Thyroid gland (tissue), 4 donors: Measurements from ENCODE around the gene SEC23IP. TPM values are rescaled to one million over a fixed set of nuclear protein-coding genes. Genes with fewer than 3 reads are reported as not detected.

Source experiments
- DNase-seq, 2 donors: peaks; one replicate each; pipeline ENCODE4 v3.0.0-alpha.2; 2019
- H3K27ac ChIP-seq, 3 donors: fragments of 200-600 bp; sonication (generic); 1 replicate in 2 of 3; 2 replicates in 1 of 3; pipeline ENCODE4 v1.5.1; 2016 to 2019; ENCODE audit warnings: mild to moderate bottlenecking in 1 of 3, moderate library complexity in 1 of 3
- H3K27me3 ChIP-seq: fragments of 200-600 bp; sonication (generic); one replicate; pipeline ENCODE4 v1.5.1; 2019
- H3K36me3 ChIP-seq, 2 donors: fragments of 200-600 bp; sonication (generic); one replicate each; pipeline ENCODE4 v1.5.1; 2016 to 2019
- H3K4me1 ChIP-seq, 2 donors: fragments of 200-600 bp; sonication (generic); one replicate each; pipeline ENCODE4 v1.5.1; 2017 to 2019
- H3K4me3 ChIP-seq, 3 donors: fragments of 200-600 bp; sonication (generic); replicated peaks in 1 of 3; 1 replicate in 2 of 3; 2 replicates in 1 of 3; pipeline ENCODE4 v1.5.1; 2016; ENCODE audit warnings: mild to moderate bottlenecking in 1 of 3
- H3K9me3 ChIP-seq: fragments of 200-600 bp; sonication (generic); one replicate; pipeline ENCODE4 v1.5.1; 2017
- POLR2A ChIP-seq, 2 donors: fragments of 450-650 bp; IDR thresholded peaks; one replicate each; pipeline ENCODE4 v1.6.1; 2017; ENCODE audit warnings: antibody characterized with exemption in 2 of 2, mild to moderate bottlenecking in 2 of 2, moderate library complexity in 1 of 2
- WGBS, 2 donors: methylation state at CpG; one replicate each; pipeline ENCODE4 v1.1.5; 2017; 5-methylcytosine and 5-hydroxymethylcytosine counted together
- intact Hi-C: fragments of 100-400 bp; cut with DNase I; formaldehyde crosslinking; loops from one replicate; pipeline ENCODE4 v1.15.1; 2023
- total RNA-seq, 4 donors: library from RNA; depleted of rRNA; stranded (reverse); fragments of >200 nt; gene quantifications; one replicate each; pipeline ENCODE4 v1.2.3, GENCODE V29; 2016
- TF ChIP-seq, protein P1 (sequence below), 6 experiments: fragments of 200-600 bp in 3 of 6; fragments of 450-650 bp in 3 of 6; sonication (generic) in 3 of 6; IDR thresholded peaks; one replicate each; pipeline ENCODE4 v1.5.1; 2016 to 2019; ENCODE audit warnings: antibody characterized with exemption in 6 of 6, mild to moderate bottlenecking in 2 of 6, inconsistent platforms in 1 of 6, moderate library complexity in 1 of 6

The SEC23IP gene
- total RNA-seq, 4 donors from 2014 or later, result 16.0 to 34.0 (median 32.7) TPM

DNA sequence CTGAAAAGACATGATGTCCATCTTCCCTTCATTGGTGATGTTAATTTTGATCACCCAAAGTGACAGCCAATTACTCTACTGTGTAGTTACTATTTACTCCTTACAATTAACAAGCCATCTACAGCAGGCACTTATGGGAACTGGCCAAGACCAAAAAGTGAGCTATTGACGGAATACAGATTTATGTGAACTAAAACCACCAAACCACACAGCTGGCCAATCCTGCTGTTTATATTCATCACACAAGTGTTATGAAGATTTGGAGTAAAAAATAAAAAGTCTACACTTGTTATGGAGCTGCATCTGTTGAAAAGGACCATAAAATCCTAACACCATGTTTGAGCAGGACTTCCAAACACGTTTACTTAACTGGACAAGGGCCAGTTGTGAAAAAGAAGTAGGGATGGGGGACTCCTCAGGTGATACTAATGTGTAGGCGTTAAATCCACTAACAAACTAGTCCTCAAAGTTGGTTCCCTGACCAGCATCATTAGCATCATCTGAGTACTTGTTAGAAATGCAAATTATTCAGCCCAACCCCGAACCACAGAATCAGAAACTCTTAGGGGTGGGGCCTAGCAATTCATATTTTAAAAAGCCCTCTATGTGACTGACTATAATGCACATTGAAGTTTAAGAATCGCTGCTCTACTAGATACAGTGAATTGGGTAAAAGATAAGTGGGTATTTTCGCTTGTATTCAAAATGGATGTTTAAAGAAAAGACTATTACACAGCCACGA lies 31.5 kb upstream of the SEC23IP start:
- 78 to 82% methylated on average over 7 of the region's 7 CpGs for WGBS, 2 donors
- DNase-seq, result no peak
- intact Hi-C loops, result loop anchor here (10.0 kb wide), 1 partner anchor 256 kb away; no protein-coding TSS in a partner anchor
- no peaks in the 10 kb centered on the region for H3K27me3 ChIP-seq
- H3K4me3 ChIP-seq, result no peak overlapping the region
- H3K4me1 ChIP-seq, result peaks cover 0 to 6% of the 10 kb centered on the region in 2 donors
- no peak overlapping the region for H3K27ac ChIP-seq
- no peaks in the 10 kb centered on the region for H3K9me3 ChIP-seq
- no peaks in the 10 kb centered on the region for H3K36me3 ChIP-seq
- TF ChIP-seq, protein P1, sequence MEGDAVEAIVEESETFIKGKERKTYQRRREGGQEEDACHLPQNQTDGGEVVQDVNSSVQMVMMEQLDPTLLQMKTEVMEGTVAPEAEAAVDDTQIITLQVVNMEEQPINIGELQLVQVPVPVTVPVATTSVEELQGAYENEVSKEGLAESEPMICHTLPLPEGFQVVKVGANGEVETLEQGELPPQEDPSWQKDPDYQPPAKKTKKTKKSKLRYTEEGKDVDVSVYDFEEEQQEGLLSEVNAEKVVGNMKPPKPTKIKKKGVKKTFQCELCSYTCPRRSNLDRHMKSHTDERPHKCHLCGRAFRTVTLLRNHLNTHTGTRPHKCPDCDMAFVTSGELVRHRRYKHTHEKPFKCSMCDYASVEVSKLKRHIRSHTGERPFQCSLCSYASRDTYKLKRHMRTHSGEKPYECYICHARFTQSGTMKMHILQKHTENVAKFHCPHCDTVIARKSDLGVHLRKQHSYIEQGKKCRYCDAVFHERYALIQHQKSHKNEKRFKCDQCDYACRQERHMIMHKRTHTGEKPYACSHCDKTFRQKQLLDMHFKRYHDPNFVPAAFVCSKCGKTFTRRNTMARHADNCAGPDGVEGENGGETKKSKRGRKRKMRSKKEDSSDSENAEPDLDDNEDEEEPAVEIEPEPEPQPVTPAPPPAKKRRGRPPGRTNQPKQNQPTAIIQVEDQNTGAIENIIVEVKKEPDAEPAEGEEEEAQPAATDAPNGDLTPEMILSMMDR (IDR thresholded peaks at IDR 0.05), result no peak
- TF ChIP-seq POLR2A (IDR thresholded peaks at IDR 0.05), result no peak

DNA sequence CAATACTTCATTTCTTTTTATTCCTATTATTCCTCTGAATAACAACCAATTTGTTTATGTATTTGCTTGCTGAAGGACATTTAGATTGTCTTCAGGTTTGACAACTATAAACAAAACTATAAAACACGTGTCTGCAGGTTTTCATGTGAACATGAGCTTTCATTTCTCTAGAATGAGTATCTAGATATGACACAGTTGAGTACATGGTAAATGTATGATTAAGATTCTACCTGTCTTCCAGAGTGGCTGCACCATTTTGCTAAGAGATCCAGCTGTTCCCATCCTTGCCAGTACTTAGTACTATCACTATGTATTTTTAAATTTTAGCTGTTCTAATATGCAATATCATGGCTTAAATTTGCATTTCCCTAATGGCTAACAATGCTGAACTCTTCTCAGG lies 30.0 kb upstream of the SEC23IP start:
- no peak overlapping the region for H3K4me3 ChIP-seq
- no peaks in the 10 kb centered on the region for H3K9me3 ChIP-seq
- WGBS, 2 donors, result 75 to 78% methylated on average over 1 of the region's 1 CpG
- H3K4me1 ChIP-seq, result peaks cover 0 to 6% of the 10 kb centered on the region in 2 donors
- intact Hi-C loops, result loop anchor here (10.0 kb wide), 1 partner anchor 258 kb away; no protein-coding TSS in a partner anchor
- H3K36me3 ChIP-seq, result no peaks in the 10 kb centered on the region
- H3K27ac ChIP-seq, result no peak overlapping the region
- DNase-seq, result no peak
- TF ChIP-seq, protein P1 (IDR thresholded peaks at IDR 0.05), result no peak
- no peak for TF ChIP-seq POLR2A (IDR thresholded peaks at IDR 0.05)
- no peaks in the 10 kb centered on the region for H3K27me3 ChIP-seq

DNA sequence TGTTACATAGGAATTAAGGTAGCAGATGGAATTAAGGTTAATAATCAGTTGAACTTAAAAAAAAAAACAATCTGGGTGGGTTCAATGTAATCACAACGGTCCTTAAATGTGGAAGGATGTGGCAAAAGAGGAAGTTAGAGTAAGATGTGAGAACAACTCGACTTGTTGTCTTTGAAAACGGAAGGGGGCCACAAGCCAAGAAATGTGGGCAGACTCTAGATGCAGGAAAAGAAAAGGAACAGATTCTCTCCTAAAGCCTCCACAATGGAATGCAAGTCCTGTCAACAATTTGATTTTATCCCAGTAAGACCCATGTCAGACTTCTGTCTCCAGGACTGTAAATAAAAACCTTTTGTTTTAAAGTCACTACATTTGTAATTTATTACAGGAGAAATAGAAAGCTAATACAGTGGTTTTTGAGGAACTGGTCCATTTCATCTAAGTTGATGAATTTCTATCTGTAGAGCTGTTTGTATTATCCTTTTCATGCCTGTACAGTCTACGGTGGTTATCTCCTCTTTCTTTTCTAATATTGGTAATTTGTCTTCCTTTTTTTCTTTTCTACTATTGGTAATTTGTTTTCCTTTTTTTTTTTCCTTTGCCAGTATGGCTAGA lies 28.5 kb upstream of the SEC23IP start:
- Histone ChIP-seq H3K27ac (no peak overlapping the region), H3K4me1 (peaks cover 0 to 6% of the 10 kb centered on the region in 2 donors), H3K4me3 (no peak overlapping the region), H3K9me3 (no peaks in the 10 kb centered on the region), H3K36me3 (no peaks in the 10 kb centered on the region), H3K27me3 (no peaks in the 10 kb centered on the region)
- no peak for DNase-seq
- WGBS, 2 donors, result 53 to 84% methylated on average over 3 to 4 of the region's 4 CpGs
- TF ChIP-seq, protein P1 (IDR thresholded peaks at IDR 0.05), result no peak
- TF ChIP-seq POLR2A (IDR thresholded peaks at IDR 0.05), result no peak
- intact Hi-C loops, result loop anchor here (10.0 kb wide), 1 partner anchor 259 kb away; no protein-coding TSS in a partner anchor

DNA sequence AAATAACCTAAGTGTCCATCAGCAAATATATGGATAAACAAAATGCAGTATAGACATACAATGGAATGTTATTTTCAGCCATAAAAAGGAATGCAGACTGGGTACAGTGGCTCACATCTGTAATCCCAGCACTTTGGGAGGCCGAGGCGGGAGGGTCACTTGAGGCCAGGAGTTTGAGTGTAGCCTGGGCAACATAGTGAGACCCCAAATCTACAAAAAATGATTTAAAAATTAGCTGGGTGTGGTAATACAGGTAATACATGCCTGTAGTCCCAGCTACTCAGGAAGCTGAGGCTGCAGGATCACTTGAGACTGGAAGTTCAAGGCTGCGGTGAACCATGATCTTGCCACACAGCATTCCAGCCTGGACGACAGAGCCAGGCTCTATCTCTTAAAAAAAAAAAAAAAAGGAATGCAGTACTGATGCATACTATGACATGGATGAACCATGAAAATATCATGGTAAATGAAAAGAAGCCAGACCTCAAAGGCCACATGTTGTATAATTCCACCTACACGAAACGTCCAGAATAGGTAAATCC lies 26.8 kb upstream of the SEC23IP start:
- Histone ChIP-seq H3K27ac (no peak overlapping the region), H3K4me3 (no peak overlapping the region), H3K36me3 (no peaks in the 10 kb centered on the region), H3K9me3 (no peaks in the 10 kb centered on the region), H3K4me1 (peaks cover 4 to 5% of the 10 kb centered on the region in 2 donors), H3K27me3 (no peaks in the 10 kb centered on the region)
- whole genome bisulfite sequencing, 2 donors, result 92 to 94% methylated on average over 6 of the region's 6 CpGs
- DNase-seq, result no peak
- no peak for TF ChIP-seq POLR2A (IDR thresholded peaks at IDR 0.05)
- TF ChIP-seq, protein P1 (IDR thresholded peaks at IDR 0.05), result no peak
- intact Hi-C loops, result loop anchor here (5.0 to 10.0 kb wide), 3 partner anchors 37 to 261 kb away; no protein-coding TSS in a partner anchor
